ENCODE results near the gene LASP1. TPM values are rescaled to one million over a fixed set of nuclear protein-coding genes. Genes with fewer than 3 reads are reported as not detected.
"Not testable (repeated sequence)": the region's sequence is repeated elsewhere in the genome, so short reads cannot be mapped to it uniquely, and the experiment has no call there.

LASP1 gene
- polyA plus RNA-seq, 1 of the 3 experiments (the other 2 are of a cell fraction) = 102 TPM

GRCh38 chr17:38853292-38854219 lies 16.3 kb upstream of the LASP1 start, which contains the start of gene RPL23 (continued):
- TF ChIP-seq GABPA (IDR thresholded peaks at IDR 0.05; ENCODE audit: low read depth) (peak; percentile 88), TCF12 (IDR thresholded peaks at IDR 0.05) (peak; percentile 49), FOSL2 (IDR thresholded peaks at IDR 0.05; ENCODE audit: borderline replicate concordance, low read depth) (no peak), RFX5 (IDR thresholded peaks at IDR 0.05; ENCODE audit: low read length) (no peak), ELF1 (IDR thresholded peaks at IDR 0.05) (peak; percentile 96), JUND (IDR thresholded peaks at IDR 0.05) (0 out of 2 replicates have a peak, but pooled peaks have one; percentile 14), PBX3 (IDR thresholded peaks at IDR 0.05) (no peak), NFIC (IDR thresholded peaks at IDR 0.05; ENCODE audit: borderline replicate concordance) (no peak; the same call in 1 of the 2 replicates), SMC3 (IDR thresholded peaks at IDR 0.05; ENCODE audit: low read depth, low read length) (no peak), CTCF (IDR thresholded peaks at IDR 0.05) (no peak), TEAD4 (IDR thresholded peaks at IDR 0.05; ENCODE audit: borderline replicate concordance, insufficient read depth) (no peak; the same call in 1 of the 2 replicates)

GRCh38 chr17:38855101-38855714 lies 14.7 kb upstream of the LASP1 start:
- H2AFZ ChIP-seq (ENCODE audit: low read depth); DNase-seq; H3K27me3 ChIP-seq (ENCODE audit: insufficient read depth); H3K9me3 ChIP-seq; H3K9me2 ChIP-seq; H3K9ac ChIP-seq; H3K4me3 ChIP-seq (ENCODE audit: low read depth in 2 of 2, low read length in 1 of 2): not testable (repeated sequence)
- TF ChIP-seq PBX3 (IDR thresholded peaks at IDR 0.05) (peak; percentile 36), FOSL2 (IDR thresholded peaks at IDR 0.05; ENCODE audit: borderline replicate concordance, low read depth) (peak; percentile 50; the same call in 1 of the 2 replicates), NFIC (IDR thresholded peaks at IDR 0.05; ENCODE audit: borderline replicate concordance) (peak; percentile 54; the same call in 1 of the 2 replicates), TCF12 (IDR thresholded peaks at IDR 0.05) (peak; percentile 84), JUND (IDR thresholded peaks at IDR 0.05) (peak; percentile 54; the same call in 1 of the 2 replicates)
- WGBS (ENCODE audit: low lambda C conversion rate) = 90% methylated on average over 28 of the region's 28 CpGs
- H3K4me2 ChIP-seq = peak overlapping the region; percentile 97; the same call in 1 of the 2 replicates
- H3K36me3 ChIP-seq (replicated peaks in 1 of 2; ENCODE audit: control insufficient read depth in 1 of 2, insufficient read depth in 2 of 2, low read length in 1 of 2) = peaks cover 23 to 30% of the 10 kb centered on the region in 2 experiments
- CTCF ChIA-PET = interaction anchor here (1.5 to 2.0 kb wide), 2 partner anchors 13 to 298 kb away, joined by 8 to 10 read pairs; no protein-coding TSS in a partner anchor
- H3K79me2 ChIP-seq (ENCODE audit: insufficient read depth) = peaks cover 34% of the 10 kb centered on the region
- POLR2A ChIA-PET = interaction anchor here (1.6 to 3.4 kb wide), 5 partner anchors 12 to 70 kb away, joined by 4 to 41 read pairs (median 13); partner anchors contain the start of genes CWC25, LASP1 and LASP1NB
- peak overlapping the region in 1 of 2 experiments; percentile 96; a peak in 2 of 4 replicates for H3K27ac ChIP-seq (ENCODE audit: low read depth in 2 of 2, low read length in 1 of 2)
- H3F3A ChIP-seq (replicated peaks; ENCODE audit: insufficient read depth) = peaks cover 45% of the 10 kb centered on the region
- peaks cover 16 to 20% of the 10 kb centered on the region in 2 experiments; a peak in 2 of 4 replicates for H3K4me1 ChIP-seq (ENCODE audit: control insufficient read depth in 1 of 2, insufficient read depth in 2 of 2, low read depth in 1 of 2, low read length in 1 of 2)
- H4K20me1 ChIP-seq (ENCODE audit: insufficient read depth) = peaks cover 28% of the 10 kb centered on the region

Data from SK-N-SH (cell line).